GM19240 (cell line): ENCODE measurements around the gene GIT1.

Source experiments
- DNase-seq: peaks from one replicate; pipeline ENCODE4 v3.0.0; 2011; ENCODE audit warnings: low spot score; ENCODE audit not compliant: insufficient read length

GIT1 gene

DNA sequence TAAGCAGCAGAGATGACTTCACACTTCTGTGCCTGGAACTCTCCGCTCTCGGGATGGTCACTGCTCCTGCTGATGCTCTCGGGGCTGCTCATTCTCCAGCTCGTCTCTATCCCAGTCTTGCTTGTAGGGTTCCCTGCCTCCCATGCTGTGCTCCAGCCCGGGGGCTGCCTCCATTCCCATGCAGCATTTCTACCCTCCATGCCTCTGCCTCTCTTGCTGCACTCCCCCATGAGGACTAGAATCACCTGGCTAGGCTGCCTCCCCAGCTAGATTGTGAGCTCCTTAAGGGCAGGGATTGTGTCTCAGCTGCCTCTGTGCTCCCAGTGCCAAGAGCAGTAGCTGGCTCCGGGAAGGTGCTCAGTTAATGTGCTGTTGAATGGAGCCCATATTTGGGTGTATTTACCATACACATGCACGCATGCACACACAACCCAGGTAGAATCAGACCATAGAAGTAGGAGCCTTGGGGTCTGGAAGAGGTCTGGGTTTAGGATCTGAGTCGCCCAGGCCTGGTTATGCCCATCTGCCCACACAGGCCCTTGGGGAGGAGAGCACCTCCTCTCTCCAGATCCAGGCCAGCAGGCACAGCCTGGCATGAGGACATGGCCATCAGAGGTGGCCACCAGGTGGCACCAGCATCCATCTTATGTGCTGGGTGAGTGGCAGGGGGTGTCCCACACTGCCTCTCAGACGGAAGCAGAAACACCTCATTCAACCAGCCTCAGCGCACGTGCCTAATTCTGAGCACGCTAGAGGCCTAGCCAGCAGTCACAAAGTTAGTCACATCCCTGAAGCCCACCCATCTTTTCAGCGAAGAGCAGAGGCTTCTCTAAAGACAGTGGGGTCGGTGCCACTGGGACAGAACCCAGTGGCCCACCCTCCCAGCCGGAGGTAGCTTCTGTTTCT lies 9.3 kb downstream of the GIT1 start:
- DNase-seq = peak; percentile 97

- DNase-seq = no peak
These were observed 10.6 kb downstream of the GIT1 start for GRCh38 chr17:29578626-29579485.

DNA sequence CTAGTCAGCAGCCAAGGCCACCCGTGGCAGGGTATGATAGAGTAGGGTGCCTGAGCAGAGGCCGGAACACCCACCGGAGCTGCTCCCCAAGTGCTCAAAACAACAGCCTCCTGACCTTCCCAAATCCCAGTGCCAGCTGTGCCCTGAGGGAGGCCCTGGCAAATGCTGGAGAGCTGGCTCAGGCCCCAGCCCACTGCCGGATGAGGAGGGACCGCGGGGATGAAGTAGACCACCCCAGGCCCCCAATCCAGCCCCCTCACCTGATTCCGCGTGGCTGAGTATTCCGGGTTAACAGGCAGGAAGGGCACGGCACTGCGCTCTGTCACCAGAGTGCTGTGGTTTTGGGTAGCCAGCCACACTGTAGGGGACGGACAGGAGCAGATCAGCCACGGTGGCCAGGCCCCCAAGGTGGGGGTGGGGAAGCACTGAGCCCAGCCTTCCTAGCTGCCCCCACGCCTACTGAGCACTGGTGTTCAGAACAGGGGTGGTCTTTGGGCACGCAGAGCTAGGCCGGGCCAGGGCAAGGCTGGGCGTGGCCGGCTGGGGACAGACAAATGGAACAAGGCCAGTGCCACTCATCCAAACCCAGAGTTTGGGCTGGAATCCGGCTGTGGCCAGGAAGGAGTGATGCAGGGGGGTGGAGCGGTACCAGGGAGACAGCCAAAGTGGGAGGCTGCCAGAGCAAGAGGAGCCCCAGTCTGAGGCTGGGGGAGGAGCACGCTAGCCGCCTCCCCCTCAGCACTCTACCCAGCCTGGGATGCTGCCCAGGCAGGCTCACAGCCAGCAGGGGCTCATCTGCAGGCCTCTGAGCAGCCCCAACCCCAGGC lies 11.8 kb downstream of the GIT1 start:
- DNase-seq = no peak

DNA sequence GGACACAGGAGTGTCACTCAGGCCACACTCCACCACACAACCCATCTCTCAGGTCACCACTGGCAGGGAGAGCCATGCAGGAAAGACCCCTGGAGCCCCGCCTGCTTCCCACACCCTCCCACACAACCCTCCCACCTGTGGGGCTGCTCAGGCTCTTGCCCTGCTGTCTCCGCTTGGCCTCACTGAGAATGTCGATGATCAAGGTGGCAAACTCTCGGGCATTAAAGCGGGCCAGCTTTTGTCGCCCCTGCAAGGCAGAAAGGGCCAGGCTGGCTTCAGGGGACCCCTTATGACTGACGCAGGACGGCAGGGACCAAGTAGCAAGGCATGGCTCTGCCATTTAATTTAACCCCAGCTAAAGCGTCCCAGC lies 12.5 kb downstream of the GIT1 start:
- DNase-seq = no peak

GRCh38 chr17:29576214-29577000 lies 13.0 kb downstream of the GIT1 start:
- DNase-seq = no peak

DNA sequence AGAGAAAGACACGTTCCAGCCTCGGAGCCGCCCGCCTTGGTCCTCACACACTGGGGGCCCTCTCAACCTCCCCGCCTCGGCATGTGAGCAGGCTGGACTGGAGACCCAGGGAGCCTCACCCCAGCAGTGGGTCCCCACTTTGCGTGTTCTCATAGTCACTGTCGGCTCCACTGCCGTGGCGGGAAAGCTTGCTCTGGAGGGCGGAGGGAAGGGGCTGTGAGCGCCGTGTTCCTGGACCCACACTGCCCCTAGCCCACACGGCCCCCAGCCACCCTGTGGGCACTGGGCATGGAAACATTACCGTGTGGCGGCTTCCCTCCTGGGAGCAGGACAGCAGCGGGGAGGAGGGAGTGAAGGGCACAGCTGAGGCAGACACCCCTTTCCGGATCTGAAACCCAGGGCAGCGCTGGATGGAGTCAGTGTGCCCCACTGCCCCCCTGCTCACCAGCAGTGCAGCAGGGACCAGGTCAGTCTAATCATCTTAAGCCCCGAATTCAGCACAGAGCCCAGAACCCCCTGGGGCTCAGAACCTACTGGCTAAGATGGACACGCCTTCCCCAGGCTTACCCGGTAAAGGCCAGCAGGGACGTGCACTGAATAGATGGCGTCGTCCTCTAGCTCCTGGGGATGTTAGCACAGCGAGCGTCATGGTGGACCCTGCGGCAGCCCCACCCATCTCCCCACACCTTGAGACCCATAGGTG lies 13.8 kb downstream of the GIT1 start:
- no peak for DNase-seq

GRCh38 chr17:29574732-29575510 lies 14.5 kb downstream of the GIT1 start:
- DNase-seq = no peak

GRCh38 chr17:29573871-29574731 lies 15.3 kb downstream of the GIT1 start:
- DNase-seq = no peak

- DNase-seq = no peak
These were observed 15.9 kb downstream of the GIT1 start for GRCh38 chr17:29573558-29573869.

GRCh38 chr17:29572691-29573557 lies 16.5 kb downstream of the GIT1 start:
- no peak for DNase-seq

- DNase-seq = no peak
These were observed 17.4 kb downstream of the GIT1 start for GRCh38 chr17:29571883-29572681.

- no peak for DNase-seq
These were observed 18.0 kb downstream of the GIT1 start for GRCh38 chr17:29571486-29571882.

- DNase-seq = no peak
These were observed 18.9 kb downstream of the GIT1 start for GRCh38 chr17:29570521-29570920.

GRCh38 chr17:29569245-29569950 lies 20.1 kb downstream of the GIT1 start:
- DNase-seq = no peak

DNA sequence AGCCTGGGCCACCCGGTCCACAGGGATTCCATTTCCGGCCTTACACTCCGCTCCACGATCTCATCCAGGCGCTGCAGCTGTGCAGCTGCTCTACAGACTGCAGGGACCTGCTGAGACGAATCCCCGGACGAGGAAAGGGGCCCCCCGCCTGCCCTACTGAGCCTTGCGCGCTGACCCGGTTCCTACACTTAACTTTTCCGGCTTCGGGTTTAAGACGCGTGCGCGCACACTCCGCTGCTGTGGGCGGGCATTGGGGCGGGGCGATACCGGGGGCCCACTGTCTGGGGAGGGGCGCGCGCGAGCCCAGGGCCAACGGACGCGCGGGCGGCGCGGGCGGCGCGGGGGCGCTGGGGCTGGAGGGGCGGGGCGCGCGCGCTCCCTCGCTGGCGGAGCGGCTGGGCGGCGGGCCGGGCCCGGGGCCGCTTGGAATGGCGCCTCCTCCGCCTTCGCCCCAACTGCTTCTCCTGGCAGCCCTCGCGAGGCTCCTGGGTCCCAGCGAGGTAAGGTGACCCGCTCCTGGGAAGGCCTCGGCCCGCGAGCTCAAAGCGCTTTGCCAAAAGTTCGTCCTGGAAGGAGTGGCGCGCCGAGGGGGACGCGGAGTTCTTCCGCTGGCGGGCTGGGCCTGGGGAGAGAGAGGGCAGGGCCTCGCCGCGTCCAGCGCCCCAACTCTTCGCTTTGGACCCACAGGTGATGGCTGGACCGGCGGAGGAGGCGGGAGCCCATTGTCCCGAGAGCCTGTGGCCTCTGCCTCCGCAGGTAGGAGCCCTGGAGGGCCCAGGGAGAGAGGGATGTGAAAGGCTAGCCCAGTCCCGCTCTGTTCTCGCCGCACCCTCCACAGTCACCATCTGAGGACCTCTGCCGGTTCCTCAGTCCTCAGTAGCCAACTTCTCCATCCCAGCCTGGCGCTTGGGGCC lies 20.9 kb downstream of the GIT1 start, which contains the start of gene TP53I13:
Gene TP53I13 (plus strand): TSS at position 371 of the 914 bp plus-strand sequence. CDS start 58 bp downstream, at position 429.
- peak; percentile 86 for DNase-seq
